Measurements from ENCODE around the gene KRTAP5-4.

GRCh38 chr11:1642288-1643145, 20.6 kb upstream of the KRTAP5-4 start:
- TF ChIP-seq CTCF (conservative IDR thresholded peaks at IDR 0.05 in 1 of 2, IDR thresholded peaks at IDR 0.05 in 1 of 2; ENCODE audit: low read depth in 1 of 2, low read length in 2 of 2), result no peak
- no peak for TF ChIP-seq EZH2 (IDR thresholded peaks at IDR 0.05; ENCODE audit: low read length, missing control alignments)
